GM18909 (cell line): ENCODE results near the gene CCRL2.

Source experiments
- ATAC-seq: cut with Tn5 transposase; IDR thresholded peaks from one replicate; pipeline ENCODE4 v1.9.1; 2021; ENCODE audit warnings: mild to moderate bottlenecking; ENCODE audit not compliant: unreplicated experiment, poor library complexity

Gene CCRL2

GRCh38 chr3:46454606-46455005, 47.5 kb downstream of the CCRL2 start:
- no peak for ATAC-seq

- no peak for ATAC-seq
These were observed 48.4 kb downstream of the CCRL2 start for GRCh38 chr3:46455231-46456115.

GRCh38 chr3:46456118-46456517, 49.1 kb downstream of the CCRL2 start:
- ATAC-seq: no peak
